Neural cell (in vitro differentiated cells): Measurements from ENCODE around the gene DRICH1.
"Not testable (repeated sequence)": the region's sequence is repeated elsewhere in the genome, so short reads cannot be mapped to it uniquely, and the experiment has no call there.

ENCODE experiments used
- CTCF ChIP-seq: fragments of 450-650 bp; IDR thresholded peaks from 2 replicates; pipeline ENCODE4 v1.5.1; 2014; ENCODE audit warnings: antibody characterized with exemption, mild to moderate bottlenecking, moderate library complexity; ENCODE audit not compliant: poor library complexity, severe bottlenecking
- EP300 ChIP-seq: fragments of 450-650 bp; conservative IDR thresholded peaks from 2 replicates; pipeline ENCODE4 v1.6.1; 2014; ENCODE audit warnings: antibody characterized with exemption, mild to moderate bottlenecking, moderate library complexity; ENCODE audit not compliant: poor library complexity, severe bottlenecking
- EZH2 ChIP-seq: fragments of 200-600, 300-800 bp; shearing (Covaris generic), sonication (generic); IDR thresholded peaks from 2 replicates; pipeline ENCODE4 v1.6.1; 2014; ENCODE audit warnings: antibody characterized with exemption, low read length, borderline replicate concordance, mild to moderate bottlenecking; ENCODE audit not compliant: insufficient read depth, poor library complexity, severe bottlenecking
- POLR2AphosphoS5 ChIP-seq: IDR thresholded peaks from 2 replicates; pipeline ENCODE4 v1.6.1; 2012
- REST ChIP-seq: IDR thresholded peaks from 2 replicates; pipeline ENCODE4 v1.6.1; 2012; ENCODE audit warnings: borderline replicate concordance
- SMC3 ChIP-seq: fragments of 450-650 bp; conservative IDR thresholded peaks from 2 replicates; pipeline ENCODE4 v1.6.1; 2014; ENCODE audit warnings: antibody characterized with exemption, mild to moderate bottlenecking, moderate library complexity; ENCODE audit not compliant: poor library complexity
- TAF1 ChIP-seq: IDR thresholded peaks from 2 replicates; pipeline ENCODE4 v1.6.1; 2012; ENCODE audit warnings: low read depth

DNA sequence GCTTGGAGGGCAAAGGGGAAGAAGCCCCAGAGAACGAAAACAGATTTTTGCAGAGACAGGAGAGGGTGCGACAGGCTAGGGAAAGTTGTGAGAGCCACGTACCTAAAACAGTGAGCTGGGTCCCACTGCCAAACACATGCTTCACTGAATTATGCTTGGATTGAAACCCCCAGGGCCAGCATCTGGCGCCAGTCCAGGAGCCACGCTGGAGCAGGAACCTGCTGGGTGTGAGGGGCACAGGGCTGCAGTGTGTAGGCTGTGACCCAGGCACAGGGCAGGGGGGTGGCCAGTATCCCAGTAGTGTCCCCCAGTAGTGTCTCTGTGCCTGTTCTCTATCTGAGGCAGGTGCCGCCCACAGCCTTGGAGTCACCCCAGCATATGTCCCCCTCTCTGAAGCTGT is 8.1 kb upstream of the DRICH1 start:
- not testable (repeated sequence) for TF ChIP-seq TAF1, CTCF, SMC3, POLR2AphosphoS5, EZH2, EP300, REST
